Mesendoderm (in vitro differentiated cells): ENCODE data around the gene EARS2.

Experiments used
- DNase-seq: peaks from one replicate; pipeline ENCODE4 v3.0.0; 2013
- H2AK5ac ChIP-seq: 2 replicates; pipeline ENCODE4 v1.6.1; 2013; ENCODE audit warnings: low read length, inconsistent platforms
- H2BK120ac ChIP-seq: 2 replicates; pipeline ENCODE4 v1.6.1; 2013; ENCODE audit warnings: low read depth, mild to moderate bottlenecking, low read length, moderate library complexity, mixed read lengths
- H2BK15ac ChIP-seq: replicated peaks from 2 replicates; pipeline ENCODE4 v1.6.1; 2013; ENCODE audit warnings: low read depth, mild to moderate bottlenecking, moderate library complexity
- H2BK5ac ChIP-seq: 2 replicates; pipeline ENCODE4 v1.6.1; 2013; ENCODE audit warnings: low read length, inconsistent platforms
- H3K18ac ChIP-seq: 2 replicates; pipeline ENCODE4 v1.6.1; 2013; ENCODE audit warnings: mild to moderate bottlenecking, low read length, mixed read lengths
- H3K23ac ChIP-seq: one replicate; pipeline ENCODE4 v1.6.1; 2013; ENCODE audit warnings: low read length
- H3K27ac ChIP-seq: 2 replicates; pipeline ENCODE4 v1.5.1; 2013; ENCODE audit warnings: low read depth, mild to moderate bottlenecking, inconsistent platforms, low read length, moderate library complexity
- H3K27me3 ChIP-seq: 2 replicates; pipeline ENCODE4 v1.6.1; 2013; ENCODE audit warnings: low read length, control low read depth, mild to moderate bottlenecking, inconsistent platforms; ENCODE audit not compliant: insufficient read depth, poor library complexity
- H3K36me3 ChIP-seq: 2 replicates; pipeline ENCODE4 v1.6.1; 2013; ENCODE audit warnings: low read length, inconsistent platforms; ENCODE audit not compliant: control insufficient read depth, insufficient read depth
- H3K4ac ChIP-seq: one replicate; pipeline ENCODE4 v1.6.1; 2013; ENCODE audit warnings: low read depth, mild to moderate bottlenecking, low read length, moderate library complexity
- H3K4me1 ChIP-seq: 2 replicates; pipeline ENCODE4 v1.6.1; 2013; ENCODE audit warnings: low read depth, low read length, inconsistent platforms; ENCODE audit not compliant: control insufficient read depth
- H3K4me2 ChIP-seq: 2 replicates; pipeline ENCODE4 v1.6.1; 2013; ENCODE audit warnings: low read length
- H3K4me3 ChIP-seq: 2 replicates; pipeline ENCODE4 v1.5.1; 2013; ENCODE audit warnings: mild to moderate bottlenecking, low read length
- H3K56ac ChIP-seq: one replicate; pipeline ENCODE4 v1.6.1; 2013; ENCODE audit warnings: low read length
- H3K79me1 ChIP-seq: 2 replicates; pipeline ENCODE4 v1.6.1; 2013; ENCODE audit warnings: low read length, inconsistent platforms
- H3K79me2 ChIP-seq: 2 replicates; pipeline ENCODE4 v1.6.1; 2013; ENCODE audit warnings: mild to moderate bottlenecking, low read length; ENCODE audit not compliant: control insufficient read depth, insufficient read depth
- H3K9ac ChIP-seq: 2 replicates; pipeline ENCODE4 v1.6.1; 2013; ENCODE audit warnings: low read length, inconsistent platforms
- H4K5ac ChIP-seq: one replicate; pipeline ENCODE4 v1.6.1; 2013; ENCODE audit warnings: low read length
- H4K8ac ChIP-seq: one replicate; pipeline ENCODE4 v1.6.1; 2013; ENCODE audit warnings: low read depth, mild to moderate bottlenecking, control low read depth, low read length, moderate library complexity
- WGBS: extraction: QIAGEN DNeasy Blood & Tissue Kit; methylation state at CpG from one replicate; pipeline ENCODE4 v1.1.7; 2013; ENCODE audit warnings: low lambda C conversion rate, missing lambda C conversion rate; ENCODE audit not compliant: insufficient coverage; ENCODE audit errors: extremely low coverage; 5-methylcytosine and 5-hydroxymethylcytosine counted together

EARS2 gene

GRCh38 chr16:23571895-23572294 lies 14.7 kb upstream of the EARS2 start:
- Histone ChIP-seq H3K4ac (no peak overlapping the region), H2BK120ac (no peak overlapping the region), H3K27me3 (no peaks in the 10 kb centered on the region), H3K23ac (no peak overlapping the region), H3K9ac (no peak overlapping the region), H2BK5ac (no peak overlapping the region), H2AK5ac (no peak overlapping the region), H3K4me3 (no peak overlapping the region), H4K8ac (no peak overlapping the region), H3K27ac (no peak overlapping the region), H3K79me1 (peaks cover 3% of the 10 kb centered on the region), H2BK15ac (no peak overlapping the region), H4K5ac (no peak overlapping the region), H3K36me3 (peaks cover 12% of the 10 kb centered on the region), H3K18ac (no peak overlapping the region), H3K4me1 (no peaks in the 10 kb centered on the region), H3K4me2 (no peak overlapping the region), H3K79me2 (no peaks in the 10 kb centered on the region), H3K56ac (no peak overlapping the region)
- no peak for DNase-seq
- no CpG with 5 or more reads among the region's 5 CpGs for WGBS

GRCh38 chr16:23570992-23571632 lies 14.0 kb upstream of the EARS2 start:
- no peak for DNase-seq
- H3K4me3 ChIP-seq, result no peak overlapping the region
- no peak overlapping the region for H2BK5ac ChIP-seq
- no peaks in the 10 kb centered on the region for H3K4me1 ChIP-seq
- no peak overlapping the region for H3K18ac ChIP-seq
- no peak overlapping the region for H3K4me2 ChIP-seq
- H3K36me3 ChIP-seq, result peaks cover 12% of the 10 kb centered on the region
- no peak overlapping the region for H3K27ac ChIP-seq
- WGBS, result no CpG with 5 or more reads among the region's 8 CpGs
- no peak overlapping the region for H2AK5ac ChIP-seq
- H4K8ac ChIP-seq, result no peak overlapping the region
- peaks cover 3% of the 10 kb centered on the region for H3K79me1 ChIP-seq
- H3K79me2 ChIP-seq, result no peaks in the 10 kb centered on the region
- no peak overlapping the region for H2BK15ac ChIP-seq
- H3K56ac ChIP-seq, result no peak overlapping the region
- no peak overlapping the region for H2BK120ac ChIP-seq
- H4K5ac ChIP-seq, result no peak overlapping the region
- no peak overlapping the region for H3K4ac ChIP-seq
- no peak overlapping the region for H3K23ac ChIP-seq
- no peak overlapping the region for H3K9ac ChIP-seq
- no peaks in the 10 kb centered on the region for H3K27me3 ChIP-seq

- Histone ChIP-seq H3K4me3 (no peak overlapping the region), H4K5ac (no peak overlapping the region), H3K79me1 (peaks cover 5% of the 10 kb centered on the region), H2BK15ac (no peak overlapping the region), H3K27me3 (no peaks in the 10 kb centered on the region), H2BK120ac (no peak overlapping the region), H2BK5ac (no peak overlapping the region), H3K56ac (no peak overlapping the region), H4K8ac (no peak overlapping the region), H3K4me2 (no peak overlapping the region), H3K4me1 (no peaks in the 10 kb centered on the region), H3K36me3 (peaks cover 25% of the 10 kb centered on the region), H3K4ac (no peak overlapping the region), H3K9ac (no peak overlapping the region), H3K23ac (no peak overlapping the region), H3K27ac (no peak overlapping the region), H3K18ac (no peak overlapping the region), H2AK5ac (no peak overlapping the region), H3K79me2 (no peaks in the 10 kb centered on the region)
- no peak for DNase-seq
- no CpG with 5 or more reads among the region's 3 CpGs for WGBS
Observed at GRCh38 chr16:23567602-23568001, 10.5 kb upstream of the EARS2 start.

- H3K27ac ChIP-seq, result no peak overlapping the region
- H3K27me3 ChIP-seq, result no peaks in the 10 kb centered on the region
- no peak overlapping the region for H3K18ac ChIP-seq
- no peak overlapping the region for H3K4ac ChIP-seq
- H3K4me2 ChIP-seq, result no peak overlapping the region
- no peak overlapping the region for H2BK15ac ChIP-seq
- WGBS, result no CpG with 5 or more reads among the region's 8 CpGs
- H3K4me1 ChIP-seq, result no peaks in the 10 kb centered on the region
- no peak overlapping the region for H2BK120ac ChIP-seq
- H3K36me3 ChIP-seq, result peaks cover 27% of the 10 kb centered on the region
- H3K23ac ChIP-seq, result no peak overlapping the region
- peaks cover 5% of the 10 kb centered on the region for H3K79me1 ChIP-seq
- no peak overlapping the region for H3K9ac ChIP-seq
- no peak overlapping the region for H4K8ac ChIP-seq
- H3K56ac ChIP-seq, result no peak overlapping the region
- H2BK5ac ChIP-seq, result no peak overlapping the region
- no peak overlapping the region for H3K4me3 ChIP-seq
- no peak overlapping the region for H4K5ac ChIP-seq
- H3K79me2 ChIP-seq, result peaks cover 2% of the 10 kb centered on the region
- H2AK5ac ChIP-seq, result no peak overlapping the region
- no peak for DNase-seq
Observed at GRCh38 chr16:23566724-23567123, 9.6 kb upstream of the EARS2 start.

- H3K18ac ChIP-seq, result no peak overlapping the region
- no CpG with 5 or more reads among the region's 9 CpGs for WGBS
- no peaks in the 10 kb centered on the region for H3K4me1 ChIP-seq
Observed at GRCh38 chr16:23564575-23565363, 7.6 kb upstream of the EARS2 start.

More at GRCh38 chr16:23564575-23565363, 7.6 kb upstream of the EARS2 start:
- no peaks in the 10 kb centered on the region for H3K27me3 ChIP-seq
- no peak overlapping the region for H2BK120ac ChIP-seq
- no peak overlapping the region for H3K9ac ChIP-seq
- no peak overlapping the region for H3K4me3 ChIP-seq
- H3K23ac ChIP-seq, result no peak overlapping the region
- H3K56ac ChIP-seq, result no peak overlapping the region
- H2BK5ac ChIP-seq, result no peak overlapping the region
- H2BK15ac ChIP-seq, result no peak overlapping the region
- no peak overlapping the region for H3K4ac ChIP-seq
- H3K36me3 ChIP-seq, result peaks cover 24% of the 10 kb centered on the region
- no peak overlapping the region for H2AK5ac ChIP-seq
- no peak for DNase-seq
- H3K79me2 ChIP-seq, result peaks cover 14% of the 10 kb centered on the region
- no peak overlapping the region for H4K5ac ChIP-seq
- peaks cover 14% of the 10 kb centered on the region for H3K79me1 ChIP-seq
- no peak overlapping the region for H4K8ac ChIP-seq
- H3K4me2 ChIP-seq, result no peak overlapping the region
- no peak overlapping the region for H3K27ac ChIP-seq
